ENCODE measurements around the gene AGPAT4.

Gene AGPAT4

DNA sequence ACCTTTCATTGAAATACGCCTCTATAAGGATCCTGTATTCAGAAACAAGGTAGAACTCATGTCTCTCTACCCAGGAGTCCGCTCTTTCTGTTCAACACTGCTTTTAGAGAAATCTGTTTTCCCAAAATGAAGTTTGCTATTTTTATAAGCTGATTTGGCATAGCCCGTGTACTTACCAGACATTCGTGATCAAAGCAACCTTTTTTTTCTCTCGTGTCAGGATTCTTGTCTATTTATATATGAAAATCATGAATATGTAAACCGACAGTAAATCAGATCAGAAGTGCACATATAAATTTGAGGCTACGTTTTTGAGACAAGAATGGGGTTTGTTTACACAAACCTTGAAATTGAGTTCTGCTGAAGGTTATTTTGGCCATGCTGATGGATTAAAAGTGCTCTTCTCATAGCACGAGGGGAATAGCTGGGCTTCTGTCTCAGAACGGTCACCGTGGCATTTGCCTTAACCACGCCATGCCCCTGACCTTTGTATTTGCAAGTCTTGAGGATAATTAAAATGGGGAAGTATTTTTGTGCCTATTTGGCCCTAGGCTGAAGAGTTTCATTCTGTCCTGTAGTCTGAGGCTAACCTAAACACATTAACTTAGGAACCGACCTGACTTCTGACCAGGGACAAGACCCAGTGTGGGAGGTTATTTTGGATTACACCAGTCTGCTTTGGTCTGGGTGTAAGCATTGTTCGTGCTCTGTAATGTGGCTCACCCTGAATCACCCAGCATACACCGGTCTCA lies 163.7 kb downstream of the AGPAT4 start:
- no peak for DNase-seq (ENCODE audit: low read depth)

DNA sequence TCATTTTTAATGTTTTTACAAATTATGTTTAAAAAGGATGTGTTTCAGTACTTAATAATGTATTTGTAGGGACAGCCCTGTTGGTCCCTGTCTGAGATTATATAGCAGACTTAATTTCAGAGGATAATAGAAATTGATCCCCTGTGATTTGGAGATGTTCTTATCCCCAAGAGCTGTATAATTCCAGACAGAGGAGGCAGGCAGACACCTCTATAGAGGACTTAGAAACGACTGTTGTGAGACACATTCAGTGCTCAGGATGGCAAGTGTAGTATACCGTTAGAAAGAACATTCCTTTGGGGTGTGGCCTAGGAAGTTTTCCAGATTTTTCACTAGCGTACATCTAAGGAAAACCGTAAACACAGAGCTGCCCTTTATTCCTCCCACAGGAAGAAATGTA lies 164.5 kb downstream of the AGPAT4 start:
- no peak for DNase-seq (ENCODE audit: low read depth)

DNA sequence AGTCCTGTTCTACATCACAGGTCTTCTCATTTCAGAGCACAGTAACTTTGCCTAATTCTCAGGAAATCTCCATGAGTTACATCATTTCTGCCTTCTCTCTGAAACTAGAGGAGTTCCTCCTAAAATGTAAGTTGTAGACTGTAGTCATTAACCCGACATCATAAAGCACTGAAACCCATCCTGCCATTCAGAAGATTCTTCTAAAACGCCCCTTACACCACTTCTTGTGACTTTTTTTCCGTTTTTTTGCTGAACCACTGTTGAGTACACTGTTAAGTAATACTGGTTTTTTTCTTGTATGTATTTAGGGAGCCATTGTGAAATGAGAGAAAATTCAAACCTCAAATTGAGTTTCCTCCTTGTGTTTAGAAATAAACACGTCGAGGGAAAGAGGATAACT lies 164.9 kb downstream of the AGPAT4 start:
- DNase-seq (ENCODE audit: low read depth), result no peak

DNA sequence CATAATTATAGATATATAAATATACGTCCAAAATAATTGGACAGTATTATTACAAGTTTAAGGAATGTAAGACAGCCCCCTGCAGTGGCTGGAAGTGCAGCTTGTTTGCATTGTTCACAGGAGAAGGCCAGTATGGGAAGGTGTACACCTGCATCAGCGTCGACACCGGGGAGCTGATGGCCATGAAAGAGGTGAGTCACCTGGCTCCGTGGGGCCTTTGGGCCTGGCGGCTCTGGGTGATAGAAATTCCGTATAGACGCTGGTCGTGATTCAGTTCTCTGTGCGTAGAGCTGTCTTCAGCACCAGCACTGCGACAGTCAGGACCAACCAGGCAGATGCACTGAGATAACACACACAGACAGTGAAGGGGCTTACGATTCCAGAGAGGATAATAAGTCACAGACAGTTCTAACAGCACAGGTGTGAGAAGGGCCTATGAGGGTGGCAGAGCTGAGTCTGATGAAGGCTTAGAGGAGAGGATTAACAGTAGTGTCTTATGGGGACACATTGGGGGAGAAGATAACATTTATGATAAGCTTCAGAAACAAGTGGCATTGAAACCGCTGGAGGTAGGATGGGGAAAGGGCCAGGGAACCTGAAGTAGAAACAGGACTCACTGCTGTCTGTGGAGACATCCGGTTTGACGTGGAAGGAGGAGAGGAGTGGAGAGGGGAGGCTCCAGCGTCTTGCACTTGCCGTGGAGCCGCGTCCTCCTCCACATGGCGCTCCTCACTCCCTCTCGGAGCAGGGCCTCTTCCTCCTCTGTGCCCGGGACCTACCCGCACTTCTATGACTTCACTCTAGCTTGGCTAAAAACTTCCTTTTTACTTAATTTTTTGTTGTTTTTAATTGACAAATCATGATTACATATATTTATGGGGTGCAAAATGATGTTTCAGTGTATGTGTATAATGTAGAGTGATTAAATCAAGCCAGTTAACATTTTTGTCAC lies 165.8 kb downstream of the AGPAT4 start:
- no peak for DNase-seq (ENCODE audit: low read depth)

DNA sequence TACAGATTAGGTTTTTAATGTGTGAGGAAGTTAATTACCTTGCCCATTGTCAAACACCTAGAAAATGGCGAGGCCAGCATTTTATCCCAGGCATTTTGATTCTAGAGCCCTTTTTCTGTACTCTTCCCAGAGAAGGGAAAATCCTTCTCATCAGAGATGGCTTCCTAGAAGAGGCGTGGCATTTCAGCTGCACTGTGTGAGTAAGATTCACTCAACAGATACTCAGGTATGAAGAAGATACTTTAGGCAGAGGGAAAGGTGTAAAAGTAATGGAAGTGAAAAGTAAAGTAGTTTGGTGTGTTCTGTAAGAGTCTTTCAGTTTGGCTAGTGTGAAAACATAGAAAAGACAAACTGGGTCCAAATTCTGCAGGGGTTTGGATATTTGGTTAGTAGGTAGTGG lies 168.5 kb downstream of the AGPAT4 start:
- DNase-seq (ENCODE audit: low read depth), result no peak

DNA sequence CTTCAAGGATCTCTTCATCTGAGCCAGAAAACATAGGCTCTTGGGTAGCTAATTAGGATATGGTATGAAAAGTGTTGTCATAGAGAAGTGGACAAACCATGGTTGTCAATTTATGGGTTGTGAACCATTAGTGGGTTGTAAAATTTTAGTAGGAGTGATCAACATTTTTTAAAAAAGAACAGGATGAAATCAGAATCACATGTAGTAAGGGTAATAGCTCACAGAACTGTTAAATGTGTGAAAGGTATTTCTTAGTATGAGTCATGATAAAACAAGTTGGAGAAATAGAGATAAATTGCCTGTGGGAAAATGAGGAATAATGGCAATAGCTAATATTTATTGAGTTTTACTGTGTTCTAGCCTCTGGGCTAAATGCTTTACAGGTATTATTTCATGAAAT lies 168.9 kb downstream of the AGPAT4 start:
- DNase-seq (ENCODE audit: low read depth), result no peak

DNA sequence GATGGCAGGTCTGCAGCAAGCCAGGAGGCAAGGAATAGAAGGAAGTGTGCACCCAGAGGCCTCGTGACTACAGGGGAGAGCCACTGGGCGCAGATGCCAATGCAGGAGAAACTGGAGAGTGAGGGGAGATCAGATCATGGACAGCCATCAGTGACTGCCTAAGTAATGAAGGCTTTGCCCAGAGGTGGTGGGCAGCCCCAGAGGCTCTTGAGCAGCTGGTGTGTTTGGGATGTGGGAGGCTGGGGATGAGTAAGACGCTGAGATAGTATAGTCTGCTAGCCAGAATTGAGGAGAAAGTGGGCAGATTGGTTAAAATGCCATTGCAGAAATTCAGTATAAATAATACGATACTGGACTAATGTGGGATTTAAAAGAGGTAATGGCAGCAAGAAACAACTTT lies 170.4 kb downstream of the AGPAT4 start:
- DNase-seq (ENCODE audit: low read depth), result no peak

DNA sequence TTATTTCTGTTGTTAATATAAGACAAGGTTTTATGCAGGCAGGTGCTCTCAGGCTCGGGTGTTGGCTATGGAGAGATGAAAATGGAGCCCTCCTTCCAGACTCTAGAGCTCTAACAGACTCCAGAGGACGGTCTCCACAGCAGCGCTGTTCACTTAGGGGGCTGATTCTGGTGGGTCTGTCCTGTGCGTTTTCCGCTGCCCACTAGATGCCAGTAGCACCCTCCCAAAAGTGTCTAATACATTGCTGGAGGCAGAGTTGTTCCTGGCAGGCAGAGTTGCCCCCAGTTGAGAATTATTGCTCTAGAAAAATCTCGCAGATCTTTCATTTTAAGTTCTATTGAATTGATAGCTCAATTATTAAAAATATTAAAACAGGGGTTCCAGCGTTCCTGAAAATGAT lies 172.3 kb downstream of the AGPAT4 start:
- DNase-seq (ENCODE audit: low read depth), result no peak

DNA sequence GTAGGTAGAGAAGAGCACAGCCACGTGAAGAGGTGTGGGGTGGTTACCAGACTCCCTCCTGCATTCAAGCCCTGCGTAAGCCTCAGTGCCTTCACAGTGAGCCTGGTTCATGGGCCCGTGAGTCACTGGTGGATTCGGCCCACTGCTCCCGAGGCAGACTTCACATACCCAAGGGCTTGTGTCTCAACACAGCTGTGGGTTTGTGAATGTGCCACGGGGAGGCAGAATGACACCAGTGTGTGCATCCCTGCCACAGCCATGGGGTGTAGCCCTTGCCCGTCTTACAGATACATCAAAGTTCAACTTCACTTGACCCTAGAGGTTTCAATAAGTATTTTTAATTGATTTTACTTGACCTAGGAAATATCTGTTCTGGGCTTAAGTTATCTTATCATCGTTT lies 173.8 kb downstream of the AGPAT4 start:
- no peak for DNase-seq (ENCODE audit: low read depth)

DNA sequence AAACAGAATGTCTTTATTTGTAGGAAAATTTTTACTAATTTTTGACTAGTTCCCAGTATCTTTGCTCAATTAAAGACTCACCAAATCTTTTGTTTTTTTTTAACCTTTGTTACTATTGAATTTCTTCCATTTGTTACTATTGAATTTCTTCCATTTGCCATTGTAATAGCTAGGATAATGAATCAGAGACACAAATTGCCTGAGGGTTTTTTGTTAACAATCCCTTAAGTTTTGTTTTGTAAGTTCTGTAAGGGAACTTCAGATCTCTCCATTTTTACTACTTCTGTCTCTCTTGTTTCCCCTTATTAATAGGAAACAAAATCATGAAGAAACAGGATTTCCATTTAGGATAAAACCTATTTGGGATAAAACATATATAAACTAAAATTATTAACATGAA lies 177.9 kb downstream of the AGPAT4 start:
- DNase-seq (ENCODE audit: low read depth), result no peak

DNA sequence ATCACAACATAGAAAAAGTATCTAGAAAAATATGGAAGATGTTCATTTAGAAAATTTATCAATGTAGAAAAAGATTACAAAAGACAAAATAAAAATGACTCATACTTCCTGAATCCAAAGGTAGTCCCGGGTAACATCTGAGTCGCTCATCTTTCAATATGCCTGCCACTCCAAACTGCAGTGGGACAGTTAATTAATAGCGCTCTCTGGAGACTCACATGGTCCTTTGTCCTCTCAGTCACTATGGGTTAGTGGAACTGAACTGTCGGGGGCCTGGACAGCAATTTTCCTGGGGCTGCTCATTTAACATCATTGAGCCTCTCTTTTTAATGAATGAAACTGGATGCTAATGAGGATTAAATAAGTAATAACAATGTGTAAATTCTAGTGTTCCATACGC lies 178.9 kb downstream of the AGPAT4 start:
- DNase-seq (ENCODE audit: low read depth), result no peak

DNA sequence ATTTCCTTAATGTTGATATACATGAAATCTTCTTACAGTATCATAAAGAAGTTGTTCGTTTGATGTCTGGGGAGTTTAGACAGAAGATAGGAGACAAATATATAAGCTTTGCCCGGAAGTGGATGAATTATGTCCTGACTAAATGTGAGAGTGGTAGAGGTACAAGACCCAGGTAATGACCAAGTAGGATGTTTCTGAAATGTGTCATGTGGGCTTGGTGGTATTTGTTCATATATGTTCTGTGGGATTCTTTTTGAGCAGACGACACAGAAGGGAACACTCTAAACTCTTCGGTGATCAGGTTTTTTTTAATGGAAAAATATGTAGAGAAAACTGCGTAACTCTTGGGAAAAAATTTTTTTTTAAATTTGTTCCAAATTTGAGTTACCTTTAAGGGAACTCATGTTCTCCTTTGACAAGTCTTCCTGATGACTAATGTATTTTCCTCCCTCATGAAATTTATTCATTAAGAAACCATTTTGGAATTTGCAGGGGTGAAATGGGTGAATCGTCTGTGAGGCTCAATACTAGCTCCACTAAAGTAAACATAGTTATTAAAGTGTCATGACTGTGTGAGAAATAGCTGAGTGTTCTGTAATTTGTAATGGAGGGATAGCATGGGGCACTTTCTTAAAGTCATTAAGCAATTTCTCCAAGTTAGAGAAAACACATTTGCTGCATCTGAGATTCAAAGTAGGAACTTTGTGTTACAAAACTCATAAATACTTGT lies 181.7 kb downstream of the AGPAT4 start:
- DNase-seq (ENCODE audit: low read depth), result no peak

DNA sequence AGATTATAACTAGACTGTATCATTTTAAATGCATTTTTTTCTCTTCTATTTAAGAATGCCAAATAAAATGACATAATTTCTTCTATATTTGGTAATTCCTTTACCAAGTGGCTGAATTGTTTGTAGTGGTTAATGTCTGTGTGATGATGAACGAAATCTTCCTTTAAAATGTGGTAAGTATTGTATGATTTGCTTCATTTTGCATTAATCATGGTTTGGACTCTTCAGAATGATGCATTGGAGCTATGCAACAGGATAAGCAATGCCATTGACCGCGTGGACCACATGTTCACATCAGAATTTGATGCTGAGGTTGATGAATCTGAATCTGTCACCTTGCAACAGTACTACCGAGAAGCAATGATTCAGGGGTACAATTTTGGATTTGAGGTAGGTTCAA lies 182.7 kb downstream of the AGPAT4 start:
- no peak for DNase-seq (ENCODE audit: low read depth)

DNA sequence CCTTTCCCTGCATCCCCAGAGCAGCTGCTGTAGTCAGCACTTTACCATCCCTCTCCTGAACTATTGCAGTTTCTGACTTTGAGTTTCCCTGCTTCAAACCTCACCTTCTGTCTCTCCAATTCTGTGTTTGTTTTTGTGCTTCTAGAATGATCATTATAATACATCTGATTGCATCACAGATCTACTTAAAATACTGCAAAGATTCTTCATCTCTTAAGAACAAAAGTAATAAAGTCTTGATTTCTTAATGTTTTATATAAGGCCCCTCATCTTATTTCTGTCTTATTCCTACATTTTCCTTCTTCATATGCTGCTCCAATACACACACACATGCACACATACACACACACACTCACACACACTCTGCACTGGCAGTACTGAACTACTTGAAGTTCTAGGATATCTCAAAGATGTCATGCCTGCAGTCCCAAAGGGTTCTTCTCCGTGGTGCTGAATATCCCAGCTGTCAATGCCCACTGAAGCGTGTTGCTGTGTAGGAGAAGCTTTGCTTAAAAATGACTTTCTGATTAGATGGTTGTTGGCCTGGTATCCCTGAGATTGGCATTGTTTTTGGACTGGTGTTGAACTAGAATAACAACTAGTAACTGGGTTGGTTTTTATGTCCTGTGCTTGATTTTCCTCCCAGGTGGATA lies 185.1 kb downstream of the AGPAT4 start:
- DNase-seq (ENCODE audit: low read depth), result no peak

DNA sequence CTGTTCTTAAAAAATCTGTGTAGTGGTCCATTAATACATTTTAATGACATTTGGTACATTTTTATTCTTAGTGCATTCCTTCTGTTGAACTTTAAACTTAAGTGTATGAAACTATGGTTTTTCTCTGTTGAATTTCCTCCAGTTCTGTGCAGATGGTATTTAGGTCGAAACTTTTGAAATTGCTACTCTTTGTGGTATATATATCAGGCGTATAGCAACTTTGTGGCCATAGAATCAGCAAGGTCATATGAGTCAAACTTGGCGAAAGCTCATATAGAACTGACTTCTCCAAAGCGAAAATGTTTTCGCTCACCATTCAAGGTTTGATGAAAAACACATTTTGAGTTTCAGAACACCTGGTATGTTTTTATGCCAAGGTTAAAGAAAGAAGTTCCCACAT lies 188.6 kb downstream of the AGPAT4 start:
- no peak for DNase-seq (ENCODE audit: low read depth)

DNA sequence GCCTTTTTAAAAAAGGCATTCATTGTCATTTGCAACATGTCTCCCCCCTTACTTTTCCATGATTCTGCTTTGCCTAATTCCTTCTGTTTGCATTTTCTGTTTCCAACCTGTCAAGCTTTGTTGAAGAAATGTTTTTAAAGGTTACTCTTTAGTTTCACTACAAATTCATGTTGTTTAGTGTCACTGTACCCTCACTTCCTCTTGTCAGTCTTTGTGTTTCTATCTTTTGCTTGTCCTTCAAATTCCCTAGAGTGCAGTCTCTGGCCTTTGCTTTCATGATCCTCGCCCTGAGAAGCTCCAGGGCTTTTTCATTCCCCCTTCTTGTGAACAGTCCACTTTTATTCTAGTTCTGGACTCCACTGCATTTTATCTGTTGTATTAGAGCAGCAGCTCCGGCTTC lies 191.6 kb downstream of the AGPAT4 start:
- no peak for DNase-seq (ENCODE audit: low read depth)

DNA sequence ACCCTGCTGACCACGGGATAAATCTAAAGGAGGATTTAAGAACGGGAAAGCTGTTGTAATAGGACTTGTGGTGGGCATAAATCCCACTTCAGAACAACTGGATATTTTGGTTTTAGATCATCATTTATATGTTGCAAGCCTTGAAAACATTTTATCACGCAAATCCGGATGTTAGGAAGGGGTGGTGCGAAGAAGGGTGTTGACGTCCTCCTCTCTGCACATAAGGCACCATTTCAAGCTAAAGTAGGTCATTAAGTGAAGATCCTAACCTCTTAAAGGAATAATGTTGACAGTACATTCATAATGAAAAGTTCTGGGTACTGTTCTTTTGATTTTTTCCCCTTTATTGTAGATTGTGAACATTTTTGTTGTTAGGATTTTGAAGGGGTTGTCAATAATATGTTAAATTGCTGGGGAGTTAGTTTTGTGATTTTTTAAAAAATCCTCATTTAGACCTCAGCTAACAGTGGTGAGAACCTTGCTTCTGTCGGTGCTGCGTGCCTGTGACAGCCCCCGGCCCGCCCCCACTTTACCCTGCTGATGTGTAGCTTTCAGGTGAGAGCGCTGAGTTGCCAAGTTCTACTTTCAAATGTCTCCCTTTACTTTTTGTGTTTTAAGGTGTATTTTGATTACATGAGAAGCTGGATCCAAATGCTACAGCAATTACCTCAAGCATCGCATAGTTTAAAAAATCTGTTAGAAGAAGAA lies 193.4 kb downstream of the AGPAT4 start:
- no peak for DNase-seq (ENCODE audit: low read depth)
